Adrenal gland (tissue), 12 donors: ENCODE measurements around the gene PTK7. TPM values are rescaled to one million over a fixed set of nuclear protein-coding genes. Genes with fewer than 3 reads are reported as not detected.

ENCODE experiments used
- DNase-seq, 7 donors: peaks; one replicate each; pipeline ENCODE4 v3.0.0-alpha.2; 2019 to 2020
- H3K27ac ChIP-seq, 5 donors: fragments of 200-600 bp; sonication (generic) in 4 of 5; 1 replicate in 3 of 5; 2 replicates in 2 of 5; pipeline versions ENCODE4 v1.5.1 to v1.8.0; 2016 to 2020; ENCODE audit warnings: mild to moderate bottlenecking in 1 of 5
- H3K27me3 ChIP-seq: fragments of 200-600 bp; 2 replicates; pipeline ENCODE4 v1.8.0; 2021
- H3K36me3 ChIP-seq, 2 donors: fragments of 200-600 bp; replicated peaks in 1 of 2; 1 replicate in 1 of 2; 2 replicates in 1 of 2; pipeline versions ENCODE4 v1.5.1 to v1.8.0; 2018 to 2022
- H3K4me1 ChIP-seq, 2 donors: fragments of 200-600 bp; replicated peaks in 1 of 2; 1 replicate in 1 of 2; 2 replicates in 1 of 2; pipeline versions ENCODE4 v1.5.1 to v1.8.0; 2018 to 2021
- H3K4me3 ChIP-seq, 4 donors: fragments of 200-600 bp; sonication (generic) in 3 of 4; one replicate each; pipeline ENCODE4 v1.5.1; 2016 to 2018
- H3K9me3 ChIP-seq, 3 donors: fragments of 200-600 bp; sonication (generic) in 1 of 3; replicated peaks in 1 of 3; 1 replicate in 2 of 3; 2 replicates in 1 of 3; pipeline versions ENCODE4 v1.5.1 to v1.8.0; 2016 to 2021
- POLR2A ChIP-seq, 2 donors: fragments of 450-650 bp; IDR thresholded peaks; one replicate each; pipeline ENCODE4 v1.6.1; 2017; ENCODE audit warnings: antibody characterized with exemption in 2 of 2, mild to moderate bottlenecking in 2 of 2, moderate library complexity in 1 of 2
- WGBS, 4 donors: extraction: QIAGEN DNeasy Blood & Tissue Kit in 2 of 4; methylation state at CpG; one replicate each; pipeline versions ENCODE4 v1.1.5 to v1.1.7; 2013 to 2017; 5-methylcytosine and 5-hydroxymethylcytosine counted together
- intact Hi-C, 2 donors: fragments of 100-400 bp; cut with DNase I; formaldehyde crosslinking; loops; one replicate each; pipeline versions ENCODE4 v1.14.1 to v1.15.0; 2022 to 2023
- polyA plus RNA-seq, 3 donors: library from polyadenylated mRNA; stranded (reverse); fragments of 200-250 nt in 2 of 3; fragments of 350-450 nt in 1 of 3; fragmentation: Illumina TruSeq in 1 of 3; extraction: RNeasy Lipid Tissue Mini Kit (QIAGEN cat#74804) in 1 of 3; gene quantifications; one replicate each; pipeline ENCODE4 v1.2.3, GENCODE V29; 2013 to 2014
- total RNA-seq, 9 donors: library from RNA; depleted of rRNA in 4 of 9; stranded (reverse); fragments of >200 nt in 4 of 9; fragments of 120-200 nt in 1 of 9; fragmentation: NEBNext Ultra II Directional in 1 of 9; extraction: Animal tissue kit (Norgen Biotek cat#: 25700) in 1 of 9; gene quantifications; one replicate each; pipeline versions ENCODE4 v1.1.0 to v1.2.4, GENCODE V29; 2013 to 2023
- TF ChIP-seq, protein P1 (sequence below), 6 experiments: fragments of 450-650 bp in 4 of 6; fragments of 200-600 bp in 2 of 6; sonication (generic) in 1 of 6; IDR thresholded peaks; 1 replicate in 5 of 6; 2 replicates in 1 of 6; pipeline versions ENCODE4 v1.5.1 to v1.8.0; 2016 to 2021; ENCODE audit warnings: antibody characterized with exemption in 6 of 6, mild to moderate bottlenecking in 2 of 6, moderate library complexity in 1 of 6
- donor health status: healthy with polysubstance abuse.
- donor health status: Bipolar disorder and iron deficiency.
- donor health status: DM: yes; HTN: yes; CAD: no.
- donor health status: DM: no; HTN: no; CAD: no.
- donor health status: DM: no; HTN: no; CAD: no.
- donor health status: DM: yes; HTN: yes; CAD: no.

PTK7 gene
- total and polyA plus RNA-seq, 12 donors = 2.8 to 16.7 (median 8.2) TPM

DNA sequence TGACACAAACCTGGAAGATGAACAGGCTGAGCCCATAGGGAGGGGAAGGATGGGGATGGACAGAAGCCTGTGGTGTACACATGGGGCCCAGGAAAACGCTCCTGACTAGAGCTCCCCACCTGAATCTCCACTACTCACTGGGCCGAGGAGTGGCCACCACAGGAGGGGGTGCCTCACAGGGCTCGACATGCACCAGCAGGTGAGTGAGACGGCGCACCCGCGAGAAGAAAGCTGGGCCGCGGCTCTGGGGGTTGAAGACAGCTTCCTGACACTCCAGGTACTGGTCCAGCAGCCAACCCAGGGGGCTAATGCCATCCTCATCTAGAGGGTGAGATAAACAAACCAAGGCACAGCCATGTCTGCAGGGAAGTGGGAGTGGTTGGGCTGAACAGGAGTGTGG is 32.8 kb upstream of the PTK7 start:
- Histone ChIP-seq H3K9me3 (no peaks in the 10 kb centered on the region), H3K27ac (no peak overlapping the region), H3K36me3 (peaks cover 0 to 78% of the 10 kb centered on the region in 2 donors), H3K27me3 (no peaks in the 10 kb centered on the region), H3K4me3 (no peak overlapping the region), H3K4me1 (no peaks in the 10 kb centered on the region)
- WGBS, 4 donors = 89 to 92% (median 91%) methylated on average over 9 of the region's 9 CpGs
- no peak for DNase-seq
- intact Hi-C loops = no loop called here
- TF ChIP-seq POLR2A (IDR thresholded peaks at IDR 0.05) = no peak
- TF ChIP-seq, protein P1, sequence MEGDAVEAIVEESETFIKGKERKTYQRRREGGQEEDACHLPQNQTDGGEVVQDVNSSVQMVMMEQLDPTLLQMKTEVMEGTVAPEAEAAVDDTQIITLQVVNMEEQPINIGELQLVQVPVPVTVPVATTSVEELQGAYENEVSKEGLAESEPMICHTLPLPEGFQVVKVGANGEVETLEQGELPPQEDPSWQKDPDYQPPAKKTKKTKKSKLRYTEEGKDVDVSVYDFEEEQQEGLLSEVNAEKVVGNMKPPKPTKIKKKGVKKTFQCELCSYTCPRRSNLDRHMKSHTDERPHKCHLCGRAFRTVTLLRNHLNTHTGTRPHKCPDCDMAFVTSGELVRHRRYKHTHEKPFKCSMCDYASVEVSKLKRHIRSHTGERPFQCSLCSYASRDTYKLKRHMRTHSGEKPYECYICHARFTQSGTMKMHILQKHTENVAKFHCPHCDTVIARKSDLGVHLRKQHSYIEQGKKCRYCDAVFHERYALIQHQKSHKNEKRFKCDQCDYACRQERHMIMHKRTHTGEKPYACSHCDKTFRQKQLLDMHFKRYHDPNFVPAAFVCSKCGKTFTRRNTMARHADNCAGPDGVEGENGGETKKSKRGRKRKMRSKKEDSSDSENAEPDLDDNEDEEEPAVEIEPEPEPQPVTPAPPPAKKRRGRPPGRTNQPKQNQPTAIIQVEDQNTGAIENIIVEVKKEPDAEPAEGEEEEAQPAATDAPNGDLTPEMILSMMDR (IDR thresholded peaks at IDR 0.05) = no peak

DNA sequence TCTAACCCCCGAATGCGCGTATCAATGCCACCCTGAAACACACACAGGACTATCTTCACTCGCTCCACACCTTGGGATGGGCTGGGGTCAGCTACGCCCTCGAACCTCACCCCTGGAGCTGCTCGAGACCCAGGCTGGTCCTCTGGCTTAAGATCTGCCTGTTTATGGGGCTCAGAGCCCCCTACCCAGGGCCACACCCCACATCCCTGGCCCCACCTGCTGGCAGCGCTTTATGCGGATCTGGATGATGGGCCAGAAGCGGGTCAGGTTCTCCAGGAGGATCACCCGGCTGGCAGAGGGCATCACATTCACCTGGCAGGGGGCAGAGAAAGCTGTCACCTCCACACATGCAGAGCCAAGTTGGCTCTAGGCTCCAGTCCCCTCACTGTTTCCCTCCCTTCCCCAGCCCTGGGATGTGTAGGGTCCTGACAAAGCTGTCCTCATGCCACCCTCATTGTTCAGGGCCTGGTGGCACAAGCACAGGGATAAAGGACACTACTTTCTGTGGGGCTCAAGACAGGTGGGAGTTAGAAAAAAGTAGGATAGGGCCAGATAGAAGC is 30.7 kb upstream of the PTK7 start:
- no peak for DNase-seq
- no peaks in the 10 kb centered on the region for H3K9me3 ChIP-seq
- no peak overlapping the region for H3K27ac ChIP-seq
- 90 to 94% (median 93%) methylated on average over 4 to 11 of the region's 11 CpGs for WGBS, 4 donors
- peaks cover 0 to 76% of the 10 kb centered on the region in 2 donors for H3K36me3 ChIP-seq
- intact Hi-C loops = no loop called here
- H3K4me3 ChIP-seq = no peak overlapping the region
- H3K4me1 ChIP-seq = no peaks in the 10 kb centered on the region
- H3K27me3 ChIP-seq = no peaks in the 10 kb centered on the region
- TF ChIP-seq, protein P1 (IDR thresholded peaks at IDR 0.05) = no peak
- no peak for TF ChIP-seq POLR2A (IDR thresholded peaks at IDR 0.05)

DNA sequence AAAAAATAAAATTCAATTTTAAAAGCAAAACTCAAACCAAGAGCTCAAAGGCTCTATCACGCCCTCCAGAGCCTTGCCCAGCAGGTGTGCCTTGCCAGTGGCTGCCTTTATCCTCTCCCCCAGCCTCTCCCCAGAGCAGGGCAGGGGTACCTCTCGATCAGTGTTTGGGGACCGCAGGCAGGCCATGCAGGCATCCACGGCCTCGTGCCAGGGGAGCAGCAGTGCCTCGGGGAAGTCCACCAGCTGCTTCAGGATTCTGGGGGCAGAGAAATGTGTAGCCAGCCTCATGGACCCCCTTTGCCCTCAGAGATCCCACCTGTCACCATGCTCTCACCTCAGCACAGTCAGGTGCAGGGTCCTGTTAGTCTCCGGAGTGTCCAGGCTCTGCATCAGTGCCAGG is 28.1 kb upstream of the PTK7 start:
- Histone ChIP-seq H3K4me3 (no peak overlapping the region), H3K9me3 (no peaks in the 10 kb centered on the region), H3K27me3 (no peaks in the 10 kb centered on the region), H3K4me1 (peaks cover 5 to 10% of the 10 kb centered on the region in 2 donors), H3K27ac (no peak overlapping the region), H3K36me3 (peaks cover 0 to 65% of the 10 kb centered on the region in 2 donors)
- no peak for DNase-seq
- TF ChIP-seq, protein P1 (IDR thresholded peaks at IDR 0.05) = no peak
- no peak for TF ChIP-seq POLR2A (IDR thresholded peaks at IDR 0.05)
- intact Hi-C loops = no loop called here
- 81 to 100% (median 86%) methylated on average over 1 to 7 of the region's 7 CpGs for WGBS, 4 donors

DNA sequence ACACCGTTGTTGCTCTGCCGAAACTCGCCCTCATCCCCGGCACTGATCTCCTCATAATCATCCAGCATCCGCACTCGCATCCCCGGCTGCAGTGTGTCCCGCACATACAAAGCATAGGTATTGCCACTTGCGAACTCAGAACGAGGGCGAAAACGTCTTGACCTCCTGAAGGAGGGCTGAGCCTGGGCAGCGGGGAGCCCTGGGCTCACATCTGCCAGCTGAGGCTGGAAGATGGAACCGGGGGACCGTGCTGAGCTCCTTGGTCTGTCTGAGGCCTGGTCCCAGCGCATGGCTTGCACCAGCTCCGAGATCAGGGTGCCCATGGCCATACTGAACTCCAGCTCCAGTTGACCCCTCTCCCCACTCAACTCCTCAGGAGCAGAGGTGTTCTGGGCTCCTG is 25.1 kb upstream of the PTK7 start:
- intact Hi-C loops = no loop called here
- peaks cover 10 to 12% of the 10 kb centered on the region in 2 donors for H3K4me1 ChIP-seq
- H3K27ac ChIP-seq = no peak overlapping the region
- H3K4me3 ChIP-seq = no peak overlapping the region
- no peak for TF ChIP-seq POLR2A (IDR thresholded peaks at IDR 0.05)
- TF ChIP-seq, protein P1 (IDR thresholded peaks at IDR 0.05) = no peak
- peaks cover 0 to 48% of the 10 kb centered on the region in 2 donors for H3K36me3 ChIP-seq
- H3K27me3 ChIP-seq = no peaks in the 10 kb centered on the region
- H3K9me3 ChIP-seq = no peaks in the 10 kb centered on the region
- 91 to 96% (median 94%) methylated on average over 13 to 17 of the region's 17 CpGs for WGBS, 4 donors
- DNase-seq = no peak
